ENCODE data around the gene UBA3.

DNA sequence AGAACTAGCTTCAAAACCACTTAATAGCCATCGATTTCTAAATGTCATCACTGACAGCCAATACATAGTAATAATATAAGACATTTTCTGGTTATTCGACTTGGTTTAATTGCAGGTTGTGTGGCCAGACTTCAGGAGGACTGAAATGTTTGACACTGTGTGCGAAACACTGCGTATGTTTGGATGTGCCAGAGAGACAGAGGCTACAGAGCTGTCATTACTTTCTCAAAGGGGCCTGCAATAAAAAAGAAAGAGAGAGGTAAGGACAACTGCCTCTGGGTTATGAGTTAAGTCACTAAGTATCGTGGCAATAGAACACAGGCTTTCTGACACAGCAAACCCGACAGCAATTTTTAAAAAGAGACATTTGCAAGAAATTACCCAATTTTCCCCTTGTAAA is 41.3 kb upstream of the UBA3 start:
- TF ChIP-seq, protein P1, sequence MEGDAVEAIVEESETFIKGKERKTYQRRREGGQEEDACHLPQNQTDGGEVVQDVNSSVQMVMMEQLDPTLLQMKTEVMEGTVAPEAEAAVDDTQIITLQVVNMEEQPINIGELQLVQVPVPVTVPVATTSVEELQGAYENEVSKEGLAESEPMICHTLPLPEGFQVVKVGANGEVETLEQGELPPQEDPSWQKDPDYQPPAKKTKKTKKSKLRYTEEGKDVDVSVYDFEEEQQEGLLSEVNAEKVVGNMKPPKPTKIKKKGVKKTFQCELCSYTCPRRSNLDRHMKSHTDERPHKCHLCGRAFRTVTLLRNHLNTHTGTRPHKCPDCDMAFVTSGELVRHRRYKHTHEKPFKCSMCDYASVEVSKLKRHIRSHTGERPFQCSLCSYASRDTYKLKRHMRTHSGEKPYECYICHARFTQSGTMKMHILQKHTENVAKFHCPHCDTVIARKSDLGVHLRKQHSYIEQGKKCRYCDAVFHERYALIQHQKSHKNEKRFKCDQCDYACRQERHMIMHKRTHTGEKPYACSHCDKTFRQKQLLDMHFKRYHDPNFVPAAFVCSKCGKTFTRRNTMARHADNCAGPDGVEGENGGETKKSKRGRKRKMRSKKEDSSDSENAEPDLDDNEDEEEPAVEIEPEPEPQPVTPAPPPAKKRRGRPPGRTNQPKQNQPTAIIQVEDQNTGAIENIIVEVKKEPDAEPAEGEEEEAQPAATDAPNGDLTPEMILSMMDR (IDR thresholded peaks at IDR 0.05), result no peak
- no peak for TF ChIP-seq POLR2A (IDR thresholded peaks at IDR 0.05)
